SK-N-SH (cell line): ENCODE measurements around the gene FIZ1. TPM values are rescaled to one million over a fixed set of nuclear protein-coding genes. Genes with fewer than 3 reads are reported as not detected.

ENCODE experiments used
- CTCF ChIA-PET: fragments of 300-600, 350-600 bp; formaldehyde crosslinking; extraction: SDS; loops from one replicate; lab custom pipeline; 2021; lab: Yijun Ruan, JAX
- POLR2A ChIA-PET: fragments of 350-600 bp; sonication (Branson Sonifier 250); formaldehyde crosslinking; extraction: SDS; loops from one replicate; lab custom pipeline; 2020; ENCODE audit warnings: antibody characterized with exemption, inconsistent platforms; lab: Yijun Ruan, JAX
- DNase-seq: peaks from one replicate; pipeline ENCODE4 v3.0.0; 2012
- H2AFZ ChIP-seq: fragments of 200-600 bp; sonication (generic); 2 replicates; pipeline ENCODE4 v1.8.1; 2016; ENCODE audit warnings: antibody characterized with exemption, mild to moderate bottlenecking, low read depth
- H3F3A ChIP-seq: fragments of 200-600 bp; sonication (generic); replicated peaks from 2 replicates; pipeline ENCODE3; 2016; ENCODE audit warnings: antibody characterized with exemption, mild to moderate bottlenecking; ENCODE audit not compliant: insufficient read depth
- H3K27ac ChIP-seq, 2 experiments: fragments of 200-500 bp in 1 of 2; fragments of 200-600 bp in 1 of 2; sonication (Bioruptor generic) in 1 of 2; sonication (generic), shearing (Covaris generic) in 1 of 2; 2 replicates each; pipeline versions ENCODE4 v1.5.1 to v1.6.1; 2014 to 2016; ENCODE audit warnings: low read depth in 2 of 2, inconsistent platforms in 1 of 2, low read length in 1 of 2, mild to moderate bottlenecking in 1 of 2, mixed read lengths in 1 of 2
- H3K27me3 ChIP-seq: fragments of 200-600 bp; sonication (generic), shearing (Covaris generic); 2 replicates; pipeline ENCODE4 v1.6.1; 2016; ENCODE audit warnings: mixed run types; ENCODE audit not compliant: insufficient read depth
- H3K36me3 ChIP-seq, 2 experiments: fragments of 200-500 bp in 1 of 2; fragments of 200-600 bp in 1 of 2; sonication (Bioruptor generic) in 1 of 2; sonication (generic) in 1 of 2; replicated peaks in 1 of 2; 2 replicates each; pipeline versions ENCODE3 to v1.5.1; 2014 to 2016; ENCODE audit warnings: low read length in 1 of 2, mild to moderate bottlenecking in 1 of 2; ENCODE audit not compliant: insufficient read depth in 2 of 2, control insufficient read depth in 1 of 2
- H3K4me1 ChIP-seq, 2 experiments: fragments of 200-500 bp in 1 of 2; fragments of 200-600 bp in 1 of 2; sonication (Bioruptor generic) in 1 of 2; sonication (generic), shearing (Covaris generic) in 1 of 2; 2 replicates each; pipeline versions ENCODE4 v1.5.1 to v1.6.1; 2014 to 2016; ENCODE audit warnings: low read depth in 1 of 2, low read length in 1 of 2, mixed run types in 1 of 2; ENCODE audit not compliant: insufficient read depth in 2 of 2, control insufficient read depth in 1 of 2
- H3K4me2 ChIP-seq: fragments of 200-600 bp; sonication (generic), shearing (Covaris generic); 2 replicates; pipeline ENCODE4 v1.6.1; 2017; ENCODE audit warnings: mixed run types
- H3K4me3 ChIP-seq, 2 experiments: fragments of 200-500 bp in 1 of 2; fragments of 200-600 bp in 1 of 2; sonication (Bioruptor generic) in 1 of 2; sonication (generic), shearing (Covaris generic) in 1 of 2; 2 replicates each; pipeline versions ENCODE4 v1.5.1 to v1.8.1; 2014 to 2016; ENCODE audit warnings: low read depth in 2 of 2, inconsistent platforms in 1 of 2, low read length in 1 of 2, mild to moderate bottlenecking in 1 of 2, mixed read lengths in 1 of 2, moderate library complexity in 1 of 2
- H3K79me2 ChIP-seq: fragments of 200-600 bp; sonication (generic); 2 replicates; pipeline ENCODE4 v1.8.1; 2017; ENCODE audit warnings: mild to moderate bottlenecking; ENCODE audit not compliant: insufficient read depth
- H3K9ac ChIP-seq: fragments of 200-600 bp; sonication (generic); 2 replicates; pipeline ENCODE4 v1.6.1; 2017; ENCODE audit warnings: mixed run types
- H3K9me2 ChIP-seq: fragments of 200-600 bp; sonication (generic); 2 replicates; pipeline ENCODE4 v1.6.1; 2017; ENCODE audit warnings: mixed run types
- H3K9me3 ChIP-seq: fragments of 200-600 bp; sonication (generic); 2 replicates; pipeline ENCODE4 v1.6.1; 2017; ENCODE audit warnings: mixed run types, mild to moderate bottlenecking, moderate library complexity
- H4K20me1 ChIP-seq: fragments of 200-600 bp; sonication (generic); 2 replicates; pipeline ENCODE4 v1.6.1; 2017; ENCODE audit warnings: mild to moderate bottlenecking, mixed run types; ENCODE audit not compliant: insufficient read depth
- CHD2 ChIP-seq: fragments of 150-350 bp; IDR thresholded peaks from 2 replicates; pipeline ENCODE4 v1.6.1; 2018; ENCODE audit warnings: low read length; ENCODE audit not compliant: partially characterized antibody
- CTCF ChIP-seq: fragments of 200-600 bp; sonication (generic); IDR thresholded peaks from 2 replicates; pipeline ENCODE4 v1.6.1; 2017; ENCODE audit warnings: antibody characterized with exemption, mild to moderate bottlenecking, moderate library complexity
- FOSL2 ChIP-seq: IDR thresholded peaks from 2 replicates; pipeline ENCODE4 v1.4.0; 2012; ENCODE audit warnings: low read depth, mild to moderate bottlenecking, moderate library complexity, borderline replicate concordance
- FOXM1 ChIP-seq: IDR thresholded peaks from 2 replicates; pipeline ENCODE4 v1.4.0; 2012; ENCODE audit warnings: low read depth, mild to moderate bottlenecking
- GABPA ChIP-seq: IDR thresholded peaks from 2 replicates; pipeline ENCODE4 v1.4.0; 2012; ENCODE audit warnings: low read depth, mild to moderate bottlenecking
- MXI1 ChIP-seq: IDR thresholded peaks from 2 replicates; pipeline ENCODE4 v1.6.1; 2012; ENCODE audit warnings: mild to moderate bottlenecking, low read depth, low read length, improper control_type of control experiment
- PBX3 ChIP-seq: IDR thresholded peaks from 2 replicates; pipeline ENCODE4; 2012
- RXRA ChIP-seq: IDR thresholded peaks from 2 replicates; pipeline ENCODE4 v1.4.0; 2012; ENCODE audit warnings: low read depth, mild to moderate bottlenecking, borderline replicate concordance
- SIN3A ChIP-seq: IDR thresholded peaks from 2 replicates; pipeline ENCODE4 v1.6.1; 2012; ENCODE audit warnings: low read depth, mild to moderate bottlenecking, low read length, moderate library complexity, borderline replicate concordance
- SMC3 ChIP-seq: IDR thresholded peaks from 2 replicates; pipeline ENCODE4 v1.6.1; 2012; ENCODE audit warnings: low read depth, low read length, improper control_type of control experiment
- TAF1 ChIP-seq: IDR thresholded peaks from 2 replicates; pipeline ENCODE4 v1.6.1; 2012; ENCODE audit warnings: low read depth, mild to moderate bottlenecking, low read length, moderate library complexity, borderline replicate concordance
- TEAD4 ChIP-seq: IDR thresholded peaks from 2 replicates; pipeline ENCODE4 v1.4.0; 2012; ENCODE audit warnings: mild to moderate bottlenecking, borderline replicate concordance; ENCODE audit not compliant: insufficient read depth
- USF1 ChIP-seq: IDR thresholded peaks from 2 replicates; pipeline ENCODE4 v1.4.0; 2012; ENCODE audit warnings: low read depth, borderline replicate concordance
- YY1 ChIP-seq: IDR thresholded peaks from 2 replicates; pipeline ENCODE4 v1.4.0; 2012; ENCODE audit warnings: low read depth, mild to moderate bottlenecking
- WGBS: methylation state at CpG from one replicate; pipeline ENCODE4 v1.1.6; 2017; ENCODE audit warnings: low lambda C conversion rate; 5-methylcytosine and 5-hydroxymethylcytosine counted together
- polyA plus RNA-seq, 3 experiments: library from polyadenylated mRNA; depleted of rRNA; stranded (reverse); fragments of >200 nt; gene quantifications; 2 replicates each; pipeline ENCODE4 v1.2.3, GENCODE V29; 2012

Gene FIZ1
- polyA plus RNA-seq, 1 of the 3 experiments (the other 2 are of a cell fraction): 5.7 TPM

GRCh38 chr19:55554741-55555152, 44.6 kb downstream of the FIZ1 start:
- H3K9me3 ChIP-seq: no peaks in the 10 kb centered on the region
- H3K9me2 ChIP-seq: no peaks in the 10 kb centered on the region
- no peaks in the 10 kb centered on the region for H3K79me2 ChIP-seq
- H3F3A ChIP-seq: peaks cover 5% of the 10 kb centered on the region
- H3K27me3 ChIP-seq: no peaks in the 10 kb centered on the region
- H4K20me1 ChIP-seq: no peaks in the 10 kb centered on the region
- WGBS: 87% methylated on average over 7 of the region's 8 CpGs
- POLR2A ChIA-PET: no interaction called here
- H3K4me3 ChIP-seq: no peak overlapping the region
- no peak overlapping the region for H3K9ac ChIP-seq
- CTCF ChIA-PET: interaction anchor here (1.3 kb wide), 1 partner anchor 52 kb away, joined by 3 read pairs; no protein-coding TSS in a partner anchor
- H3K4me2 ChIP-seq: no peak overlapping the region
- DNase-seq: no peak
- no peaks in the 10 kb centered on the region for H3K36me3 ChIP-seq
- peaks cover 0 to 6% of the 10 kb centered on the region in 2 experiments; a peak in 2 of 4 replicates for H3K4me1 ChIP-seq
- H3K27ac ChIP-seq: no peak overlapping the region
- no peak overlapping the region for H2AFZ ChIP-seq
- TF ChIP-seq RXRA (no peak), YY1 (no peak), SMC3 (no peak), USF1 (no peak), SIN3A (no peak), PBX3 (no peak), TAF1 (no peak), MXI1 (no peak), TEAD4 (no peak), CHD2 (no peak), FOSL2 (no peak)

GRCh38 chr19:55554302-55554701, 45.0 kb downstream of the FIZ1 start:
- H3K4me3 ChIP-seq: no peak overlapping the region
- no peak for TF ChIP-seq CHD2
- TF ChIP-seq FOSL2: no peak
- no peak for TF ChIP-seq GABPA
- no peak for TF ChIP-seq FOXM1
- no peak for TF ChIP-seq CTCF
- TF ChIP-seq, all 33 proteins: peak for 0
- H3K9me3 ChIP-seq: no peaks in the 10 kb centered on the region
- WGBS: 91% methylated on average over 9 of the region's 9 CpGs
- no peaks in the 10 kb centered on the region for H3K36me3 ChIP-seq
- H3K4me2 ChIP-seq: no peak overlapping the region
- H4K20me1 ChIP-seq: no peaks in the 10 kb centered on the region
- H3K9me2 ChIP-seq: no peaks in the 10 kb centered on the region
- ChIA-PET CTCF (interaction anchor here (1.3 kb wide), 1 partner anchor 52 kb away, joined by 3 read pairs; no protein-coding TSS in a partner anchor), POLR2A (no interaction called here)
- no peak overlapping the region for H3K9ac ChIP-seq
- H3K4me1 ChIP-seq: peaks cover 0 to 9% of the 10 kb centered on the region in 2 experiments; a peak in 3 of 4 replicates
- no peaks in the 10 kb centered on the region for H3K27me3 ChIP-seq
- peaks cover 10% of the 10 kb centered on the region for H3F3A ChIP-seq
- H3K79me2 ChIP-seq: no peaks in the 10 kb centered on the region
- no peak overlapping the region for H3K27ac ChIP-seq
- H2AFZ ChIP-seq: no peak overlapping the region
- DNase-seq: no peak
